PC-9 (cell line): ENCODE measurements around the gene TPM2. TPM values are rescaled to one million over a fixed set of nuclear protein-coding genes. Genes with fewer than 3 reads are reported as not detected.

Experiments
- BruUV-seq: library from RNA; stranded (reverse); fragments of 400-500 nt; replicated peaks from 2 replicates; lab custom pipeline; 2021; lab: Mats Ljungman, UMichigan
- CTCF ChIA-PET: fragments of 300-600 bp; sonication (Branson Sonifier 250); formaldehyde crosslinking; loops from one replicate; lab custom pipeline; 2022; ENCODE audit warnings: antibody characterized with exemption; lab: Charles Lee
- POLR2A ChIA-PET: fragments of 300-600 bp; sonication (Branson Sonifier 250); formaldehyde crosslinking; loops from one replicate; lab custom pipeline; 2022; ENCODE audit warnings: antibody characterized with exemption; ENCODE audit not compliant: unreplicated experiment; lab: Charles Lee
- DNase-seq, 2 experiments: peaks; one replicate each; pipeline versions ENCODE4 v3.0.0 to v3.0.0-alpha.2; 2015 to 2022; ENCODE audit warnings: mixed read lengths in 1 of 2
- H2AFZ ChIP-seq: fragments of 200-600 bp; sonication (generic); 2 replicates; pipeline ENCODE4 v1.8.1; 2017; ENCODE audit warnings: antibody characterized with exemption
- H3F3A ChIP-seq: fragments of 200-600 bp; sonication (generic); 2 replicates; pipeline ENCODE4 v1.8.1; 2017; ENCODE audit warnings: antibody characterized with exemption, mild to moderate bottlenecking, low read depth; ENCODE audit not compliant: insufficient read depth
- H3K27ac ChIP-seq: fragments of 200-600 bp; sonication (generic); 2 replicates; pipeline ENCODE4 v1.6.1; 2016; ENCODE audit warnings: mixed run types
- H3K27me3 ChIP-seq: fragments of 200-600 bp; sonication (generic); 2 replicates; pipeline ENCODE4 v1.6.1; 2016; ENCODE audit warnings: low read depth, mixed run types; ENCODE audit not compliant: insufficient read depth
- H3K36me3 ChIP-seq: fragments of 200-600 bp; sonication (generic); 2 replicates; pipeline ENCODE4 v1.6.1; 2016; ENCODE audit warnings: low read depth, mixed run types
- H3K4me1 ChIP-seq: fragments of 200-600 bp; sonication (generic); replicated peaks from 2 replicates; pipeline ENCODE4 v1.6.1; 2016; ENCODE audit warnings: mixed run types; ENCODE audit not compliant: insufficient read depth
- H3K4me2 ChIP-seq: fragments of 200-600 bp; sonication (generic); 2 replicates; pipeline ENCODE4 v1.6.1; 2017; ENCODE audit warnings: mixed run types
- H3K4me3 ChIP-seq: fragments of 200-600 bp; sonication (generic); 2 replicates; pipeline ENCODE4 v1.6.1; 2016; ENCODE audit warnings: mixed run types
- H3K79me2 ChIP-seq: fragments of 200-600 bp; sonication (generic); 2 replicates; pipeline ENCODE4 v1.6.1; 2017; ENCODE audit warnings: low read depth, mixed run types
- H3K9me2 ChIP-seq: fragments of 200-600 bp; sonication (generic); 2 replicates; pipeline ENCODE4 v1.8.1; 2017; ENCODE audit warnings: mild to moderate bottlenecking; ENCODE audit not compliant: insufficient read depth
- H3K9me3 ChIP-seq: fragments of 200-600 bp; sonication (generic); 2 replicates; pipeline ENCODE4 v1.8.1; 2016; ENCODE audit warnings: low read depth; ENCODE audit not compliant: insufficient read depth
- H4K20me1 ChIP-seq: fragments of 200-600 bp; sonication (generic); 2 replicates; pipeline ENCODE4 v1.8.1; 2017; ENCODE audit not compliant: insufficient read depth
- CTCF ChIP-seq: fragments of 200-600 bp; sonication (generic); conservative IDR thresholded peaks from 2 replicates; pipeline ENCODE4 v1.6.1; 2017; ENCODE audit warnings: mixed run types, antibody characterized with exemption, mild to moderate bottlenecking, moderate library complexity
- EZH2 ChIP-seq: fragments of 200-600 bp; sonication (generic); IDR thresholded peaks from 2 replicates; pipeline ENCODE4 v1.8.0; 2017; ENCODE audit warnings: antibody characterized with exemption, low read depth
- intact Hi-C: fragments of 100-400 bp; cut with micrococcal nuclease; formaldehyde crosslinking; loops from one replicate; pipeline ENCODE4 v1.10.0; 2022; ENCODE audit not compliant: unreplicated experiment
- total RNA-seq: library from RNA; stranded (reverse); gene quantifications from 2 replicates; pipeline ENCODE4 v1.2.3, GENCODE V29; 2021

TPM2 gene
- total RNA-seq, 1 experiment from 2014 or later = 30.5 TPM

GRCh38 chr9:35725362-35725761 is 35.6 kb upstream of the TPM2 start:
- no peaks in the 10 kb centered on the region for H3K9me3 ChIP-seq
- DNase-seq = no peak
- H3K27me3 ChIP-seq = no peaks in the 10 kb centered on the region
- no peak overlapping the region for H3K4me2 ChIP-seq
- H3K36me3 ChIP-seq = no peaks in the 10 kb centered on the region
- POLR2A ChIA-PET = no interaction called here
- no peak overlapping the region for H2AFZ ChIP-seq
- H3K27ac ChIP-seq = no peak overlapping the region
- no peak for TF ChIP-seq CTCF
- TF ChIP-seq EZH2 = no peak
- BruUV-seq = no TSS peak
- H3F3A ChIP-seq = no peaks in the 10 kb centered on the region; the same call in 1 of the 2 replicates
- no peaks in the 10 kb centered on the region for H3K9me2 ChIP-seq
- H3K79me2 ChIP-seq = peaks cover 35% of the 10 kb centered on the region
- CTCF ChIA-PET = no interaction called here
- H3K4me3 ChIP-seq = no peak overlapping the region
- intact Hi-C loops = no loop called here
- peaks cover 6% of the 10 kb centered on the region; the same call in 1 of the 2 replicates for H4K20me1 ChIP-seq
- H3K4me1 ChIP-seq = peaks cover 29% of the 10 kb centered on the region

GRCh38 chr9:35723908-35724307 is 34.2 kb upstream of the TPM2 start:
- ChIA-PET POLR2A (no interaction called here), CTCF (no interaction called here)
- TF ChIP-seq EZH2 (no peak), CTCF (no peak)

GRCh38 chr9:35723426-35723825 is 33.7 kb upstream of the TPM2 start:
- ChIA-PET POLR2A (no interaction called here), CTCF (no interaction called here)
- no peak overlapping the region for H3K4me3 ChIP-seq
- H3K79me2 ChIP-seq = peaks cover 15% of the 10 kb centered on the region
- DNase-seq = no peak
- no peaks in the 10 kb centered on the region for H3K36me3 ChIP-seq
- no peaks in the 10 kb centered on the region for H3F3A ChIP-seq
- no peaks in the 10 kb centered on the region for H3K27me3 ChIP-seq
- no peaks in the 10 kb centered on the region for H3K9me2 ChIP-seq
- TF ChIP-seq EZH2 = no peak
- TF ChIP-seq CTCF = no peak
- no peaks in the 10 kb centered on the region for H3K9me3 ChIP-seq
- H3K4me2 ChIP-seq = no peak overlapping the region
- intact Hi-C loops = no loop called here
- no peak overlapping the region for H3K27ac ChIP-seq
- no TSS peak for BruUV-seq
- H4K20me1 ChIP-seq = peaks cover 5% of the 10 kb centered on the region; the same call in 1 of the 2 replicates
- no peak overlapping the region for H2AFZ ChIP-seq
- H3K4me1 ChIP-seq = peaks cover 11% of the 10 kb centered on the region

More at GRCh38 chr9:35723908-35724307, 34.2 kb upstream of the TPM2 start:
- no peaks in the 10 kb centered on the region for H3K9me2 ChIP-seq
- H3K9me3 ChIP-seq = no peaks in the 10 kb centered on the region
- no peaks in the 10 kb centered on the region for H3F3A ChIP-seq
- intact Hi-C loops = no loop called here
- H3K4me1 ChIP-seq = peaks cover 15% of the 10 kb centered on the region
- H3K4me2 ChIP-seq = no peak overlapping the region
- peaks cover 6% of the 10 kb centered on the region; the same call in 1 of the 2 replicates for H4K20me1 ChIP-seq
- H3K27ac ChIP-seq = no peak overlapping the region
- H3K79me2 ChIP-seq = peaks cover 20% of the 10 kb centered on the region
- H3K36me3 ChIP-seq = no peaks in the 10 kb centered on the region
- no peak for DNase-seq
- no peak overlapping the region for H2AFZ ChIP-seq
- BruUV-seq = no TSS peak
- no peak overlapping the region for H3K4me3 ChIP-seq
- H3K27me3 ChIP-seq = no peaks in the 10 kb centered on the region
